NCI-H2081 (cell line): ENCODE measurements around the gene ACRV1.
"Not testable (repeated sequence)": the region's sequence is repeated elsewhere in the genome, so short reads cannot be mapped to it uniquely, and the experiment has no call there.

ENCODE experiments used
- DNase-seq, 2 experiments: peaks; one replicate each; lab custom pipeline; 2025; lab: John Stamatoyannopoulos, UW

The ACRV1 gene

DNA sequence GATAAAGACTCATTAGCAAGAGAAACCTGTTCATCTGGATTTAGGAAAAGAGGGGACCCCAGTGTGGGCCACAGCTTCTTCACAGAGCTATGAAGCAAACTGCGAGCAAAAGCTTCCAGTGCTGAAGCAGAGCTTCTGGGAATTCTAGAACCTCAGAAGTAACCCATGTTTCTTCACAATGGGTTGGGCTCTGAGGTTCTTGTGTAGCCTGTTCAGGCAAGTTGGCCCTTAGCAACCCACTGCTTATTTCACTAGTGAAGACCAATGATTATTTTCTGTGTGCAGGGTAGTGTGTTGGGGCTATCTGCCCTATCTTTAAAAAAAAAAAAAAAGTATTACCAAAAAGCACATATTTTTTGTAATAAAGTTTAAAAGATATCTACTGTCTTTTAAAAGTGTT is at the start of gene ACRV1:
ACRV1 (minus strand) TSS at position 101 of the 400 bp plus-strand sequence; CDS start at position 34, 67 bp downstream.
- DNase-seq: no peak

GRCh38 chr11:125728969-125729368 is 48.3 kb upstream of the ACRV1 start:
- DNase-seq: no peak

DNA sequence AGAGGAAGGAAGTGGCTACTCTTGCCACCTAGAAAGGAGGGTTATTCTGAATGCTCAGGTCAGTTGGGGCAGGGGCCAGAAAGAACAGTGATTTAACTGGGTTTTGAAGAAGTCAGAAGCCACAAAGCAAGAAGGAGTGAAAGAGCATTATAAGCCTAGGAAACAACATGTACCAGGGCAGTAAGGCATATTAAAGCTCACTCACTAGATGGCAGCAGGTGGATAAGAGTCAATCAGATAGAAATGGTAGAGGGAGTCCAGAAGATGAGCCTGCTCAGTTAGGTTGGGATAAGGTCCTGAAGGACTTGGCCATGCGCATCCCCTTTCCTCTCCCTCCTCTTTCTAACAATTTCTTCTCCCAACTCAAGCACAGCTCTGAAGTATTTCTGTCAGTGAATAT is 43.5 kb upstream of the ACRV1 start:
- DNase-seq: no peak

GRCh38 chr11:125720781-125721180 is 40.1 kb upstream of the ACRV1 start:
- no peak for DNase-seq

GRCh38 chr11:125704686-125705085 is 24.0 kb upstream of the ACRV1 start:
- not testable (repeated sequence) for DNase-seq

DNA sequence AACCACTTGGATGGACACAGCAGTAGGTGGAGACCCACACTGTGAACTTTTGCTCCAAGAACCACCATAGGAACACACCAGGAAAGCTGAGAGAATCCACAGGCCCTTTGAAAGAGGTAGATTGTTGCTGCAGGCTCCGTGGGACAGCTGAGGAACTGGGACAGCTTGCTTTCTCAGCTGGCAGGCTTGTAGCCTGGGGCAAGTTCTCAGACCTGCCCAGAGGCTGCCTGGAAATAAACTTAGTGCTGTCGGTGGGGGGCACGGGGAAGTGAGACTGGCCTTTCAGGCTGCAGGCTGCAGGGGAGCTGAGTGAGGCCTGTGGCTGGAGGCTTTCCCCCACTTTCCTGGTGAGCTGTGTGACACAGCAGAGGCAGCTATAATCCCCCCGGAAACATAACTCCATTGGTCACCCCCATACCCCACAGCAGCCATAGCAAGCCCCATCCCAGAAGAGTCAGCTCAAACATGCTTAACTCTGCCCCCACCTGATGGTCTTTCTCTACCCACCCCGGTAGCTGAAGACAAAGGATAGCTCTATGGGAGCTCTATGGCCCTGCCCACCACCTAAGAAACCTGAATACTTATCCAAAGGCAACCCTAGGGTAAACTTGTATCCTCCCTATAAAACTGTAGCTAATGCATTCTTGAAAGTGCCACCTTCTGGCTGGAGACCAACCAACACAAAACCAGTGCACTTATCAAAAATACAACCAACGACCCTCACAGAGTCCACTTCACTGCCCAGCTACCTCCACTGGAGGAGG is 21.4 kb upstream of the ACRV1 start:
- DNase-seq: no peak

- DNase-seq: no peak
Observed at GRCh38 chr11:125701018-125701610, 20.5 kb upstream of the ACRV1 start.

DNA sequence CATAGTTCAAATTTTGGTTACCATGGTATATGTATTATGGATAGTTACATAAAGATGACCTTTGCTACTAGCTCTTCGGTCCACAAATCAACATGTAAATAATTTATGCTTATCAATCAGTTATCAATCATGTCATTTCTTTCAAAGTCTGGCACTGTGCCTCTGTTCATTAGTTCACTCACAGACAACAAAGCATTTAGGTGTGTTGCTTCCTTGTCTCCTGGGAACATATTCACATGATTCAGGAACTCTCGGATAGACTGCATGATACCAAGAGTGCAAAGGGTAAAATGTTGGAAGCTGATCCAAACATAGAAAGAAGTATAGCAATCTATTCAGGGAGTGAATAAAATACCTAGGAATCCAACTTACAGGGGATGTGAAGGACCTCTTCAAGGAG is 14.3 kb upstream of the ACRV1 start:
- no peak for DNase-seq

DNA sequence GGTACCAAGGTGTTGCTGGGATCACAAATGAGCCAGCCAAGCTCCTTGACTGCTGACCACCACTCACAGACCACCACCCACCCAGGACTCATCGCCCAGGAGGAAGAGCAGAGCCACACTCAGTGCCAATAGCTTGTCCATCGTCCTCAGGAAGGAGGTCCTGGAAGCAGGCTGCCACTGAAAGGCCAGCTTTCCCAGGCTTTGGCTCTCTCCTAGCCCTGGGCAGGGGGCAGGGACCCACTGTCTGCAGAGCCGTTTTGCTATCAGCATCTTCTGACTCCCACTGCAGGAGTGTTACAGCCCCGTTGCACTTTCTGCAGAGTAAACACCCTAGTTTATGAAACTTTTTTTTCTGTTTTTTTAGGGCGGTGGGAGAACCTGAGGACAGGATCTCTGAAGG is 12.2 kb upstream of the ACRV1 start:
- no peak for DNase-seq

GRCh38 chr11:125690006-125690405 is 9.4 kb upstream of the ACRV1 start:
- DNase-seq: no peak

GRCh38 chr11:125689274-125689859 is 8.7 kb upstream of the ACRV1 start:
- no peak for DNase-seq

DNA sequence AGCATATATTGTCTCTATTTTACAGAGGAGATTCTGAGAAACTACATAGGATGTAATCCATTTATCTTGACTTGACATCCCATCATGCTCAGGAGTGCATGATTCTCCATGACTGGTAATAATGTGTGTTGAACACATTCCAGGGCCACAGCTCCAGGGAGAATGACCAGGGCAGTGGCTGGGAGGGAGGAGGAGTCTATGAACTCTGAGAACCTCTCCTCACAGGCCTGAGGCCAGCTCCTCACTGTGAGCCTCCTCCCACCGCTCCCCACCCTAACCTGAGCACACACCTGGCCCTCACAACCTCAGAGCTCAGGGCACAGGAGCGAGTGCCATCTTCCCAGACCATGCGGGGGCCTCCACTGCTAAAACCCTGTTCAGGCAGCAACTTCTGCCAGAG is 8.0 kb upstream of the ACRV1 start:
- no peak for DNase-seq

DNA sequence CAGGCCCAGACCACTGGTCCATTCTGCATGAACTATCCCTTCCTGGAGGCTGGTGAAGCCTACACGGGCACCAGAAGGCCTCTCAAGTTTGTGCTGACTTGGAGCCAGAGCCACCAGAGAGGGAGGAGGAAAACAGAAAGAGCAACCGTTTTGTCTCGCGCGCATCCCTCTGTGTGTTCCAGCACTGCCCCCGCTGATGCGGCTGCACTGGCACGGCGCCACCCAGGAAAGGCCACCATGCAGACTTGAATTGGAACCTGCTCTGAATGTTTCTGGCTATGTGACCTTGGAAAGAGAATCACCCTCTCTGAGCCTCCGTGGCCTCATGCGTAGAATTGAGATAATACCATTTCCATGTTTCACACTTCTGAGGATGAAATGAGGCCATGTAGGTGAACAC is 7.4 kb upstream of the ACRV1 start:
- no peak for DNase-seq

- no peak for DNase-seq
Observed at GRCh38 chr11:125685228-125685627, 4.6 kb upstream of the ACRV1 start.

DNA sequence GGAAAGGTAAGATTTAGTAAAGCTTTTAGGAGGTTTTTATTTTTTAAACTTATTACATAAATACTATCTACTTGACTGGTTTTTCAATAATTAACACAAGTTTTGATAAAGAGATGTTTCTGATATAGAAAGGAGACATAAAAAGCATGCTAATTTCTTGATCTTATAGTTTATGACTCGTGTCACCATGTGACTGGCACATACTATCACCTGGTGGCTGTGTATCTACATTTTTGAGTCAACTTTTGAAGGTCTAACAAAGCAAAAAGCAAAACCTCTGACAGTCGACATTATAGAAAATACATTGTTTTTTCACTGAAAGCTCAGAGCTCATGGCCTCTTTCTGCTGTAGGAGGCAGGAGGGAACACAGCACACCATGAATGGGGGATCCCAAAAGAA is 810 bp downstream of the ACRV1 start:
- DNase-seq: no peak

- no peak for DNase-seq
Observed at GRCh38 chr11:125679397-125679796, 1.2 kb downstream of the ACRV1 start.

DNA sequence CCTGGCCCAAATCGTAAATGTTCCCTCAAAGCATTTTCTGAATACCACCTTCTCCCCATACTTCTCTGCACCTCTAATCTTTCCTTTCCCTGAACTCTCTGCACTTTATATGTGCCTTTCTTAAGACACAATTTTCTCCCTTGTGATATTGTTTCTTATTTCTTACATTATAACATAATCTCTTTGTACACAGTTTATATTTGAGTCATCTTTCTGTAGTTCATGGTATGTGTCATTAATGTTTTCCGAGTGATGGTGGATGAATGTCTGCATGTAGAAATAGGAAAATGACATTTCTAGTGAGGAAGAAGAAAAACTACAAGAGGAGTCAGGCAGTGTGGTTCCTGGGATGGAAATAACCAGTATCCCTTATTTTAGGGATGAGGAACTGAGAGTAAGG is 5.5 kb downstream of the ACRV1 start:
- DNase-seq: no peak

GRCh38 chr11:125674210-125674609 is 6.4 kb downstream of the ACRV1 start:
- DNase-seq: no peak

DNA sequence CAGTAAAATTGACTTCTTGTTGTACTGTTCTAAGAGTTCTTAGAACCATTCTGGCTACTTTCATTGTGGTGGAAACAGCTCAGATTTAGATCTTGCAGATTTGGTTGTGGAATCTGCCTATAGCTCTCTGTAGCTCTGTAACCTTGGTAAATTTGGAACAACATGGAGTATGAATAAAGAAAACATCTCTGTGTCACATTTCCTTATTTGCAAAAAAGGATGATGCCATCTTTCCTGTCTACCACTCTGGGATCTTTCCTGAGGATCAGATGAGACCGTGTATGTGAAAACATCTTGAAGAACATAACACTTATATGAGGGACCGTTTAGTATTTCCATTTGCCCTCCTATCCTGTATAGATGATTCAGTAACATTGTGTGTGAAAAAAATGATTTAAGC is 9.1 kb downstream of the ACRV1 start:
- DNase-seq: no peak

DNA sequence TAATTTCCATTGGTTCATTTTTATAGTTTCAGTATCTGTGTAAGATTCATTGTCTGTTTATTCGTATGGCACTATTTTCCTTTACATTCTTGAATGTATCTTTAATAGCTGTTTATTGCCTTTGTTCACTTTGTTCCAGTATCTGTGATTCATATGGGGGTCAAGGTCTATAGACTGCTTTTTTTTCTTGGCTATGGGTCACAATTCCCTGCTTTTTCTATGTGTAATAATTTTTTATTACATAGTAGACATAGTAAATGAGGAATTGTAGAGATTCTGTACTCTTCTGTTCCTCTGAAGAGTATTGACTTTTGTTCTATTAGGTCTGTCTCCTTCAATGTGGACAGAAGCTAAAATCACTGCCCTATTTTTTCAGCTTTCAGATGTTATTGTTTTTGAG is 10.5 kb downstream of the ACRV1 start:
- DNase-seq: no peak

- DNase-seq: no peak
Observed at GRCh38 chr11:125667151-125667550, 13.5 kb downstream of the ACRV1 start.

- no peak for DNase-seq
Observed at GRCh38 chr11:125663910-125664309, 16.7 kb downstream of the ACRV1 start.

DNA sequence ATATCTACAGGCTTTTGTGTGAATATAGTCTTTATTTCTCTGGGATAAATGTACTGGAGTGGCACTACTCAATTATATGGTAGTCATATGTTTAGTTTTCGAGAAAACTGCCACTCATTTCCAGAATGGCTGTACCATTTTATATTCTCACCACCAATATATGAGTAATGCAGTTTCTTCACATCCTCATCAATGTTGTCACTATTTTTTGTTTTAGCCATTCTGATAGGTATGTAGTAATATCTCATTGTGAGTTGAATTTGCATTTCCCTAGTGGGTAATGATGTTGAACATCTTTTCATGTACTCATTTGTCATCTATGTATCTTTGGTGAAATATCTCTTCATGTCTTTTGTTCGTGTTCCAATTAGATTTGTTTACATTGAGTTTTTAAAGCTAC is 18.0 kb downstream of the ACRV1 start:
- DNase-seq: peak in 1 of 2 experiments; percentile 16
